Embryonic facial prominence (tissue), 1 donor: ENCODE data around the gene JUNB.
"Not testable (repeated sequence)": the region's sequence is repeated elsewhere in the genome, so short reads cannot be mapped to it uniquely, and the experiment has no call there.

Experiments
- DNase-seq: peaks from one replicate; pipeline ENCODE4 v3.0.0-alpha.2; 2016; ENCODE audit errors: extremely low spot score

Gene JUNB

DNA sequence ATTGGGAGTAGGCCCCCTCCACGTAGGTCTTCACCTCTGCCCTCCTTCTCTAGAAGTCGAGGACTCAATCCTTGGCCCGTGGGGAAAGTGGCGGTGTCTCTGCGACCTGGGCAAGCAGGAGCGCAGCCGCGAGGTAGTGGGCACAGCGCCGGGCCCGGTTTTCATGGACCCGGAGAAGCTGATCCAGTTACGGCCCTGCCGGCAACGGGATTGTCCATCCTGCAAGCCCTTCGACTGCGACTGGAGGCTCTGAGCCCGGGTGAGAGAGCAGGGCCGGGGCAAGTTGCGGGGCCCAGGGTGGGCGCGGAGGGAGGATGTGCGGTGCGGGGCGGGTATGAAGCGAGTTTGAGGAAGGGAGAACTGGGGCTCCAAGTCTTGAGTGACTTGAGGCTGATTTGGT is 12.8 kb downstream of the JUNB start:
- DNase-seq = no peak

DNA sequence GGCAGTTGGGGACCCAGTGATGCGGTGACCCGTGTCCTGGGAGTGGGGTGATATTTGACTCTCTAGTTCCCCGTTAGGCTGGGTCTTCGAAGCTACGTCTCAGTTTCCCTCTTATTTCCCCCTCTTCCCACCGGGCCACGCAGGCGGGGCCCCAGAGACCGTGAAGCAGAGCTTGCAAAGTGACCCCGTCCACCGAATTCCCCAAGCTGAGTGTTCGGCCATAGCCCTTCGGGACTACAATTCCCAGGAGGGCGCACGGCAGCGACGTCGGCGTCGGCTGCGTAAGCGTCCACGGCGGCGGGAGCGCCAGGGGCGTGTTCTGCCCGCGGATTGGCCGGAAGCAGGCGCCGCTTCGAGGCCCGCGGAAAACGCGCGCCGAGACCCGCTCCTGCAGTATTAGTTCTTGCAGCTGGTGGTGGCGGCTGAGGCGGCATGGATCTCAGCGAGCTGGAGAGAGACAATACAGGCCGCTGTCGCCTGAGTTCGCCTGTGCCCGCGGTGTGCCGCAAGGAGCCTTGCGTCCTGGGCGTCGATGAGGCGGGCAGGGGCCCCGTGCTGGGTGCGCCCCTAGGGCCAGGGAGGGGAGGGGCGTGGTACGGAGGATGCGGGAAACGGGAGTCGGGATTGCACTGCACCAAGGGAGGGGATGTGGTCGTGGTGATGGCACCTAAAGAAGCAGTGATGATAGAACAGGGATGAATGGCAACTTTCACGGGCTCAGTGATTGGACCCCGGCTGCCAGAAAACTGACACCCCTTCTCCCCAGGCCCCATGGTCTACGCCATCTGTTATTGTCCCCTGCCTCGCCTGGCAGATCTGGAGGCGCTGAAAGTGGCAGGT is 15.2 kb downstream of the JUNB start, which contains the start of gene RNASEH2A:
Gene RNASEH2A, plus strand, starts transcription at position 343 of the 840 bp plus-strand sequence. Its CDS starts 90 bp downstream, at position 433.
- peak; percentile 71 for DNase-seq

DNA sequence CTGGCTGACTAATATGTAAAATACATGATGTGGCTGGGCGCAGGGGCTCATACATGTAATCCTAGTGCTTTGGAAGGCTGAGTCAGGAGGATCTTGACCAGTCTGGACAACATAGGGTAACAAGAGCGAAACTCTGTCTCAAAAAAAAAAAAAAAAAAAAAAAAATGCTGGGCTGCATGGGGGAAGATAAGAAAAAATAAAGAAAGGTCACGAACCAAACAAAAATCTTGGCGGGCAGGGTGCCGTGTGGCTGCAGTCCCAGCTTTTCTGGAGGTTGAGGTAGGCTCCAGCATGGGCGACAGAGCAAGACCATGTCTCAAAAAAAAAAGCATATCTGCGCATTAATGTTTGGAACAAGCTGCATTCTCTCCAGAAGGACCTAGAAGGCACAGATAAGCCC is 23.8 kb downstream of the JUNB start:
- no peak for DNase-seq

DNA sequence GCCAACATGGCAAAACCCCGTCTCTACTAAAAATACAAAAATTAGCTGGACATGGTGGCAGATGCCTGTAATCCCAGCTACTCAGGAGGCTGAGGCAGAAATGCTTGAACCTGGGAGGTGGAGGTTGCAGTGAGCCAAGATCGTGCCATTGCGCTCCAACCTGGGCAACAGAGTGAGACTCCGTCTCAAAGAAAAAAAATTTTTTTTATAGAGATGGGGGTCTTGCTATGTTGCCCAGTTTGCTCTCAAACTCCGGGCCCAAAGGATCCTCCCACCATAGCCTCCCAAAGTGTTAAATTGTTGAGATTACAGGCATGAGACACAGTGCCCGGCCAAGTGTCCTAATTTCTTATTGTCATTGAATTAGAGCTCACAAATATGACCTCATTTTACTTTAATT is 25.9 kb downstream of the JUNB start:
- DNase-seq = not testable (repeated sequence)

DNA sequence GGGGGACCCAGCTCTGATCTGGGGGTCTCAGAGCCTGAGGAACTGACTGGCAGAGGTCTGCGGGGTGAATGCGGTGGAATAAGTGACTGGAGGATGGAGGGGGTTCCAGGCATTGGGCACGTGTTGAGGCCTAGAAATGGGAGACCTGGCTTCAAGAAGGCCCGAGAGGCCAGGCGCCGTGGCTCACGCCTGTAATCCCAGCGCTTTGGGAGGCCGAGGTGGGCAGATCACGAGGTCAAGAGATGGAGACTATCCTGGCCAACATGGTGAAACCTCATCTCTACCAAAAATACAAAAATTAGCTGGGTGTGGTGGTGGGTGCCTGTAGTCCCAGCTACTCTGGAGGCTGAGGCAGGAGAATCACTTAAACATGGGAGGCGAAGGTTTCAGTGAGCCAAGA is 26.5 kb downstream of the JUNB start:
- DNase-seq = not testable (repeated sequence)

DNA sequence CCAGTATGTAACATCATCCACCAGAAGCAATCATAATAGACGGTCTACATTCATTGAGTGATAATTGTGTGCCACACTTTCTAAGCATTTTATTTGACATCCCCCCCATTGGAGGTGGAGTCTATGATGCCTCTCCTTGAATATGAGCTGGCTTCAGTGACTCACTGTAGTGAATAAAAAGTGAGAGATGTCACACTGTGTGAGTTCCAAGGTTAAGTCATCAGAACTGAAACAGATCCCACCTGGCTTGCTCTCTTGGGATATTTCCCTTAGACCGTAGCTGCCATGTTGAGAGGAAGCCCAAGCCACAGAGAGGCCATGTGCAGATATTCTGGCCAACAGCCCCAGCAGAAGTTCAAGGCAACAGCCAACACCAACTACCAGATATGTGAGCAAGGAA is 30.5 kb downstream of the JUNB start:
- DNase-seq = no peak

DNA sequence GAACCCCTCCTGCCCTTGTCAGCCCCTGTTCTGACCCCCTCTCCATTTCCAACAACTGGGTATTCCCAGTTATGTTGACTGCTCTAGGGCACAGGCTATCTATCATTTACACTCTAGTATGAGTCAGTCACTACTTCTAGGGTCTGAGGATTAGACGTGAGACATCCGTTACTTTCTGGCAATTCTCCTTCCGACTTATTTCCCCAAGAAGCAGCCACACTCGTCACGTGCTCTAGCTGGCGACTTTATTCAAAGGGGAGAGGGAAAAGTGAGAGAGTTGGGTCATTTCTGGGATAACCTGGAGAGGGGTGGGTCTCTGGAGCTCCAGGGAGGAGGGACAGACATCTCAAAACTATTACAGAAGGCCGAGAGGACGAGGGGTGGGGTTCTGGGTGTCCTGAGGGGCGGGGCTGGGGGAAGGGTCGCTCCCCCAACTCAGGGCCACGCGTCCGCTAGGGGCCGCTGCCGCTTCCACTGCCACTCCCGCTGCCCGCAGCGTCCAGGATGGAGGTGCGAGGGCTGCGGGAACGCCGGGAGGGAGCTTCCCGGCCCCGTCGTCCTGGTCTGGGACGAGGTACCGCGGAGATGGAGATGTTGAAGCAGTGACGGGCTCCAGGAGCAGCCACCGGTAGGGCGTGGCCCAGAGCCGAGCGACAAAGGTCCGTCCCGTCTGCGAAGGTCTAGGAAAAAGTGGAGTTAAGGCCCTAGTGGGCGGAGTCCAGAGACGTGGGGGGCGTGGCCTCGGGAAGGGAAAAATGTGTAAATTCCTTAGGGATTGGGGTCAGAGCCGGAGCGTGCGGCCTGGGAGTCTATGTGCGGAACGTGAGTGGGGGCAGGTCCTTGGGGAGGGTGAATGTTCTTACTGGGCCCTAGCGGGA is 34.2 kb downstream of the JUNB start:
- DNase-seq = no peak

DNA sequence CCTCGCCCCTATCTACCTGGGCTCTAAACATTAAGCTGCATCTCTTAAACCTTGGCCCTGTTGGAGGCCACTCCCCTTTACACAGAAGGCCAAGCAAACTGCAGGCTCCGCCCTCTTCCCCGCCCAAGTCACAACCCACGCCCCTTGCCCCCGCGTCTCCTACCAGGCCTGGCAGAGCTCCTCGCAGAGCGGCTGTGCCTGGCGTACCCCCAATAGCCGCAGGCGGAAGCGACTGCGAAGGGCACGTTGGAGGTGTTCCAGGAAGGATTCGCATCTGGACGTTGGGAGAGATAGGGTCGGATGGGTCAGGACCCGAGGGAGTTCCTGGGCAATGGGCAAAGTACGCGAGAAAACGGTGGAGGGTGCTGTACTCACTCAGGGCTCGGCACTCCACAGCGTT is 37.2 kb downstream of the JUNB start:
- no peak for DNase-seq

DNA sequence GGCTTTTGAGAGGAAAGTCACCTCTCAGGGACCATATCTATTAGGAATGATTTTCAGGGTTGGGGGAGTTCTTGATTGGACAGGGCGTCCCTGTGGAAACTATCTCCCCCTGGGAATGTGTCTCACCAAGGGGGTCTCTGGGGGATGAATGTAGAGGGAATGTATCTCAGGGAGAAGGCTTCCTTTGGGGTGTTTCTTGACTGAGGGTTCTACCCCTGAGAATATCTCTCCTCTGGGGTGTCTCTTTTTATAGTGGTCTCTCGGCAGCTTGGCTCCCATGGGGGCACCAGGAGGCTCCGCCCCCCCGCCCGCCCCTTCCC is 42.1 kb downstream of the JUNB start:
- no peak for DNase-seq

DNA sequence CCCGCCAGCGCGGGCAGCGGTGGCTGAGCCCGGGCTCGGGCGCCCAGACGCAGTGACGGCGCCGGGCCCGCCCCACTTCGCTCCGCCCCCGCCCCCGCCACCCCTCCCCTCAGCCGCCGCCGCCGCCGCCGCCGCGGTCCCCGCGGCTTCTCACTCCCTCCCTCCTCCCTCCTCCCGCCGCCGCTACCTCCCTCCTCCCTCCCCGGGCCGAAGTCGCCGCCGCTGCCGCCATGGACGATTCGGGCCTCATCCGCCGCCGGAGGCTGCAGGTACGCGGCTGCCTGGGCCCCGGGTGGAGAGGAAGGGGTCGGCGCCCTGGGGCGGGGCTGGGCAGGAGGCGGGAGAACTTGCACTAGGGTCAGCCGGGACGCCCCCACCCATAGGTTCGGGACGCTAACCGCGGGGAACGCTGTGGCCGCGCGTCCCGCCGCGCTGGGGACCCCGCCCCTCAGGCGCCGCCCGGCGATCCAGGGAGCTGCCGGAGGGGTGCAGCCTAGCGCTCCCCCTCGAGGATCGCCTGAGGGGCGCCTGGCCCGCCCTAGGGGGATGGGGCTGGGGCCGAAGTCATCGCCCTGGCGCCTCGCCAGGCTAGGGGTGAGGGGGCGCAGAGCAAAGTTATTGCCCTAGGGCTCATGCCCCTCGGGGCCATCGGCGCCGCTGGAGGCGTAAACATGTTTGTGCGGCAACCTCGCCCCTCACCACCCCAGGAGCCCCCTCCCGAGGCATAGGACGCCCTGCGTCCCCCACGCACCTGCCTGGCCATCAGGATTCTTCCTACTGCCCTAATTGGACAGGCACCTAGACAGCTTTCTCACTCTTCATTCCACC is 42.7 kb downstream of the JUNB start:
- no peak for DNase-seq

DNA sequence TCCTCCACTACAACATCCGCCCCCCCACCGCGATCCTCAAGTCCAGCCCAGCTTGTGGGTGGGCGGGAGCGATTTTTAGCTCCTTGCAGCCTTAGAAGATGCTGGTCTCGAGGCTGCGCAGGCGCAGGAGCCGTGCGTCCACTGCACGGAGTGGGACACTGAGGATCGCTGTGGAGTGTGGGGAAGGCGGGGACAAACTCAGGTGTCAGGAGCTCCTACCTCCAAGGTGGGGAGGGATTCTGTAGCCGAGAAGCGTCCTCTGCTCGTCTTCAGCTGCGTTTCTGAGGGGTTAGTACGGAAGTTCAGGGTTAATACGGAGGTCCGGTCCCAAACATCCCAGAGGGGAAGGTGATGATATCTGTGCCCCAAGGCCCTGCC is 43.3 kb downstream of the JUNB start, which contains the start of gene RTBDN:
Gene RTBDN, minus strand, starts transcription at position 14 of the 378 bp plus-strand sequence. CDS start 4,600 bp downstream, outside the sequence.
- no peak for DNase-seq

DNA sequence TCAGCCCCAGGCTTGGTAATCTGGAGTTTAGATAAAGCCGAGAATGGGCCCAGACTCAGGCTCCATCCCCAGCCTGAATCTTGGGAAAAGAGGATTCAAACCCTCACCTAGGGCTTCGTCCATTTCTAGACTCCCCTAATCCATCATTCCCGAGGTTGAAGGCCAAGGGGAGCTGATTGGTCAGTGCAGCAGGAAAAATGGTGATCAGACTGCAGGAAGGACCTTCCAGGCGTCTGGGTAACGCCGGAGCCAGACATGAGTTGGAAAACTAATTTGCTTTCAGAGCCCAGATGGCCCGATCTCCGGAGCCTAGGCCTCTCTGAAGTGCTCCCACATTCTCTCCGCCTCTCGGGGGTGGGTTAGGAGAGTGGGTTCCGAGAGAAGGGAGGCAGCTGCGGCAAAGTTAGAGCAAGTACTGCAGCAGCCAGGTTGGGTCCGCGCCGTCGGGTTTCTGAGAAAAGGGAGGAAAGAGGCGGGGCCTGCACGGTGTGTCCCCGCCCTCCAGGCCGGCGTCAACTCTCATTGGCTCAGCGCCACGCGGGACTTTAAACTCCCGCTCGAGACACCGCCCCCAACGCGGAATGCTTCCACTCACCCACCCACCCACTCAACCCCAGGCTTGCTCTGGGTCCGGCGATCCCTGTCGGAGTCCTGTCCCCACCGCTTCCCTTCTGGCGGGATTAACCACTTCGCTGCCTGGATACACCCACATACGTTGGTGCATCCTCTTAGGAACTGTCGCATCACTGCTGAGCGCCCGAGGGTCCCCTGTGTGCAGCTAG is 43.9 kb downstream of the JUNB start:
- no peak for DNase-seq

DNA sequence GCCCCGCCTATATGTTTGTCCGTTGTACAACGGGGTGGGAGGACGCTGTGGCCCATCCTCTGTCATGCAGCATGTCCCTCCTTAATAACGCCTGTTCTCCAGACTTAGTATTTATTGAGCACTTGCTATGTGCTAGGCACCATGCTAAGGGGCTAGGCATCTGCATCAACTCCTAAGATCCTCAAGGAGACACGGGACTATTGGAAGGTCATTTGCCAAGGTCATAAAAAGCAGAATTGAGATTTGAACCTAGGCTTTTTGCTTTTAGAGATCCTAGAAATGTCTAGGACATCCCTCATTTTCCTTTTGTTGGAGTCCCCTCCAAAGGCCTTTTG is 45.2 kb downstream of the JUNB start:
- DNase-seq = no peak

DNA sequence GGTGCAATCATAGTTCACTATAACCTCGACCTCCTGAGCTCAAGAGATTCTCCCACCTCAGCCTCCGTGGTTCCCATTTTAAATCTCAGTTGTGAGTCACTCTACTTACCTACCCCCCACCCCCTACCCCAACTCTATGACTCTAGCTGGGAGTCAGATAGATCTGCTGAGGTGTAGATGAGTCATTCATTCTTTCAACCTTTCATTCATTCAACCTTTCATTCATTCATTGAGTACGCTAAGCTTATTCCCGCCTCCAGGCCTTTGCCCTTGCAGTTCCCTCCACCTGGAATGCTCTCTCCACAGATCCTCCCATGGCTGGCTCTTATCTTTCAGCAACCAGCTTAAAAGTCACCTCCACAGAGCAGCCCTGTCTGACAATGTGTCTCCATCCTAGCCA is 45.9 kb downstream of the JUNB start:
- DNase-seq = no peak

DNA sequence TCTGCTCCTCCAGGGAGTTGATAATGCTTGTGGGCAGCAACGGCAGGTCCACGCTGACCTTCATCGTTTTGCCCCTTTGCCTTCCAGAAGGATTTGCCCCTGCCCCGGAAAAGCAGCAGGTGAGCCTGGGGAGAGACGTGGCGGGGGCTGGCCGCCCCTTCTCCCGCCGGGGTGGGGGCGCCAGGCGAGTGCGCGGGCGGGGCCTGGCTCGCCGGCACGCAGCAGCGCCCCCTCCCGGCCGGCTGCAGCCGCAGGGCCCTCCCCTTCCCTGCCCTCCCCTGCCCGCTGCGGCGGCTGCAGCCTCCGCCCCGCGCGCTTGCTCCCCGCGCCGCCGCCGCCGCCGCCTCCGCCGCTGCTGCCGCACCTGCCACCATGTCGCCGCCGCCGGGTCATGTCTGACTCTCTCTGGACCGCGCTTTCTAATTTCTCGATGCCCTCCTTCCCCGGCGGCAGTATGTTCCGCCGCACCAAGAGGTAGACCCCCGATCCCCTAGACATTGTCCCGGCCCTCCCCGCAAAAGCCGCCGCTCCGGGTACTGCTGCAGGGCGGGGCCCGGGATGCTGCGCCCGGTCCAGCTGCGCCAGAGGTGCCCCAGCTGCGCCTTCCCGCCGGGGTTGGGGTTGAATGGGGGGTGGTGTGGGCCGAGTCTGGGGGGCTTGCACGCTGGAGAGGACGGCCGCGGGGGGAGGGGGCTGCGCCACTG is 47.0 kb downstream of the JUNB start, which contains the start of gene MAST1:
Gene MAST1, plus strand, starts transcription at position 334 of the 704 bp plus-strand sequence. Its CDS starts 58 bp downstream, at position 392.
- no peak for DNase-seq

DNA sequence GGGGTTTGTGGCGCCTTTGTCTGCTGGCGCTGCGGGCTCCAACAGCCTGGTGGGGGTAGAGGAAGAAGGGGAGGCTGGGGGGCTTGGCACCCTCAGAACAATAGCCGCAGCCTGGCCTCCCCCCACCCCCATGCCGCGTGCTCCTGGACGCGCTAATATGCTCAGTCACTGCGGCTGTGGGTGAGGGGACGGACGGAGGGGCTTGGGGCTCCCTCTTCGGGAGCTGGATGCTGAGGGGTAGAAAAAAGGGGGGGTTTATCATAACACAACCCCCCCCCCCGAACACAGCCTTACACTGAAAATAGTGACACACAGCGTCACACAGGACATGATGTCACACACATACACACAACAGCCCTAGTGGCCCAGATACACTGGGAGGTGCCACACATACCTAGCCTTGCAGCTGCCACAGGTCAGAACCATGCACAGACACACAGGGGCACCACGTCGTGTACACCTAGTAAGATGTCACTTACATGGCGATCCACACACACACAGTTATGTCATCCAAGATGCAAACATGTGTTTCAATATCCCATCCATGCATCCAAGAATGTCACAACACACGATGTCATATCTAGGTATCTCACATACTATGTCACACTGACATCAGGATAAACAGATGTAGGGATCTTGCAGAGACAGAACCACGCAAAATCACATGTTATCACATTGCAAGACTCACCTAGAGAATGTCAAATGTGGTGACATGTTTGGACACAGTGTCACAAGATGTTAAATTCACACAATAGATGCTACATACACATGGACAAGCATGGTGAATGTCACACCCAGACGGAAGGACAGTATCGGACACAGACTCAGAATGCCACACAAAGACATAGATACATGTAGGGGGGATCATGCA is 47.8 kb downstream of the JUNB start:
- no peak for DNase-seq

DNA sequence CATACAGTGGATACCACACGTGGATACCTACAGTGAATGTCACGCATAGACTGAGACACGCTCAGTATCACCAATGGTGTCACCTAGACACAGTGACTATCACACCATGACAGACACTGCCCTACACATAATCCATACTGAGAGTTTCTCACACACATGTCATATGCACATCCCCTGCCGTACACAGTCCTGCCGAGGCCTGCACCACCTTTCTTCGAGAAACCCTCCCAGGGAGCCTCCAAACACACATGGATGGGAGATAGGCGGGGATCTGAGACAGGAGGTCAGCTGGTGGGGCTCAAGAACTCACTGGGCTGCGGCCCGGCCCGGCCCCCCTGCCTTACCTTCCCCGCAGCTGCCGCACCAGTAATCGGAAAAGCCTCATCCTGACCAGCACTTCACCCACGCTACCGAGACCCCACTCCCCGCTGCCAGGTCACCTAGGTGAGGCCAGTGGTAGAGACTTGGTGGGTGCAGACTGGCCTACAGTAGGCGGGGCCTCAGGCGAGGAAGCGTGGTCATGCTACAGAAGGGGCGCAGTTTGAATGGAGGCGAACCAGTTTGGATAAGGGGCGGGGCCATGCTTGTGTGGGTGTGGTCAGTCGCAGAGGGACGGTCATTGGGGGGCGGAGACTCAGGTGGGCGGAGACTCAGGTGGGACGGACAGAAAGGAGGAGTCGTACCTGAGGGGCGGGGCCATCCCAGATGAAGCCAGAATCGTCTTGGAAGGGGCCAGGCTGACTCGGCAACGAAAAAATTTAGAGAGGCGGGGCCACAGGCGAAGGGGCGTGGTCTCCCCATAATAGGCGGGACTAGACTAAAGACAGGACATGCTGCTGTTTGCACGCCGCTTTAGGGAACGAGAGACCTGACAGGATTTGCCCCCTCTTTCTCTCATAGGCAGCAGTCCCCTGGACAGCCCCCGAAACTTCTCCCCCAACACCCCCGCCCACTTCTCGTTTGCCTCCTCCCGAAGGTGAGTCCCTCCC is 49.1 kb downstream of the JUNB start:
- no peak for DNase-seq

DNA sequence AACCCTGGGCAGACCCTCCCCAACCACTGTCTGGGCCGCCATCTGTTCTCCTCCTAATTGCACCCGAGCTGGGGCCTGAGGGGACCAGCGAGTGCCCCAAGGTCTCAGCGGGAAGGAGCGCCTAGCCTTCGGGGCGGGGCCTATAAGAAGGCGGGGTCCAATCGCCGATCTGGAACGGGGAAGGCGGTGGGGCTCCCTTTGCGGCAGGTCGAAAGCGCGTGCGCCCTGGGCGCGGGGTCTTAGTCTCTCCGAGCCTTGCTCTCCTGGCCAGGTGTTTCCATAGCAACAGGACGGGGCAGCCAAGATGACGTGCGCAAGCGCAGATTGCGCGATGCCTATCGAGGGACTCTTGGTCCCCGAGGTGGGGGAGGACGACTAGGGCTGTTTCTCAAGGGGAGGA is 49.8 kb downstream of the JUNB start:
- DNase-seq = no peak
